HG03378 (cell line): Measurements from ENCODE around the gene ELMOD1.
"Not testable (repeated sequence)": the region's sequence is repeated elsewhere in the genome, so short reads cannot be mapped to it uniquely, and the experiment has no call there.

Experiments
- ATAC-seq: cut with Tn5 transposase; IDR thresholded peaks from one replicate; pipeline ENCODE4 v1.9.1; 2021; ENCODE audit warnings: mild to moderate bottlenecking, moderate library complexity; ENCODE audit not compliant: unreplicated experiment

The ELMOD1 gene

GRCh38 chr11:107590460-107591377 is at the start of gene ELMOD1:
Gene ELMOD1, plus strand, starts transcription at chr11:107591147. Its CDS starts 27,043 bp downstream, at chr11:107618190.
- ATAC-seq, result no peak

GRCh38 chr11:107545101-107545514 is 45.8 kb upstream of the ELMOD1 start:
- ATAC-seq, result peak; percentile 42

- no peak for ATAC-seq
These were observed 43.0 kb upstream of the ELMOD1 start for GRCh38 chr11:107547961-107548360.

- peak; percentile 61 for ATAC-seq
These were observed 41.5 kb upstream of the ELMOD1 start for GRCh38 chr11:107549253-107549953.

- no peak for ATAC-seq
These were observed 41.0 kb upstream of the ELMOD1 start for GRCh38 chr11:107549954-107550285.

- ATAC-seq, result no peak
These were observed 40.6 kb upstream of the ELMOD1 start for GRCh38 chr11:107550304-107550703.

- ATAC-seq, result no peak
These were observed 29.3 kb upstream of the ELMOD1 start for GRCh38 chr11:107561688-107562087.

- no peak for ATAC-seq
These were observed 28.2 kb upstream of the ELMOD1 start for GRCh38 chr11:107562647-107563208.

- ATAC-seq, result peak; percentile 42
These were observed 27.2 kb upstream of the ELMOD1 start for GRCh38 chr11:107563702-107564101.

GRCh38 chr11:107564877-107565218 is 26.1 kb upstream of the ELMOD1 start:
- ATAC-seq, result peak; percentile 19

- ATAC-seq, result peak; percentile 67
These were observed 25.6 kb upstream of the ELMOD1 start, which contains the start of gene ALKBH8 for GRCh38 chr11:107565219-107565937. Gene ALKBH8, minus strand, starts transcription at chr11:107565735. Its CDS starts 4,842 bp downstream, at chr11:107560893.

GRCh38 chr11:107565955-107566501 is 24.9 kb upstream of the ELMOD1 start:
- peak; percentile 0 for ATAC-seq

GRCh38 chr11:107566569-107566968 is 24.4 kb upstream of the ELMOD1 start:
- ATAC-seq, result no peak

GRCh38 chr11:107567739-107568335 is 23.1 kb upstream of the ELMOD1 start:
- ATAC-seq, result no peak

GRCh38 chr11:107570015-107570414 is 20.9 kb upstream of the ELMOD1 start:
- no peak for ATAC-seq

- ATAC-seq, result no peak
These were observed 17.5 kb upstream of the ELMOD1 start for GRCh38 chr11:107573438-107573837.

- not testable (repeated sequence) for ATAC-seq
These were observed 14.2 kb upstream of the ELMOD1 start for GRCh38 chr11:107576497-107577345.

GRCh38 chr11:107577346-107577711 is 13.6 kb upstream of the ELMOD1 start:
- no peak for ATAC-seq

- ATAC-seq, result not testable (repeated sequence)
These were observed 11.8 kb upstream of the ELMOD1 start for GRCh38 chr11:107579169-107579568.
